Activated CD8-positive, alpha-beta memory T cell treated with anti-CD3 and anti-CD28 coated beads for 36 hours (primary cell): ENCODE data around the gene DDX51. TPM values are rescaled to one million over a fixed set of nuclear protein-coding genes. Genes with fewer than 3 reads are reported as not detected.
"Not testable (repeated sequence)": the region's sequence is repeated elsewhere in the genome, so short reads cannot be mapped to it uniquely, and the experiment has no call there.

Experiments
- CTCF ChIA-PET: fragments of 350-600 bp; sonication (Branson Sonifier 250); formaldehyde crosslinking; loops from one replicate; lab custom pipeline; 2021; ENCODE audit warnings: antibody characterized with exemption; lab: Charles Lee
- POLR2A ChIA-PET: fragments of 350-600 bp; sonication (Branson Sonifier 250); formaldehyde crosslinking; loops from one replicate; lab custom pipeline; 2021; ENCODE audit warnings: antibody characterized with exemption; lab: Charles Lee
- total RNA-seq, 2 experiments: library from RNA; stranded (reverse); gene quantifications; one replicate each; pipeline ENCODE4 v1.2.3, GENCODE V29; 2021

The DDX51 gene
- total RNA-seq, 2 experiments from 2014 or later: 35.9 to 39.2 TPM

GRCh38 chr12:132134653-132135183 is 9.4 kb downstream of the DDX51 start:
- CTCF ChIA-PET, POLR2A ChIA-PET: not testable (repeated sequence)

GRCh38 chr12:132133952-132134652 is 10.0 kb downstream of the DDX51 start:
- CTCF ChIA-PET: no interaction called here
- POLR2A ChIA-PET: no interaction called here

- ChIA-PET POLR2A (no interaction called here), CTCF (no interaction called here)
Observed at GRCh38 chr12:132132609-132133430, 11.3 kb downstream of the DDX51 start.

GRCh38 chr12:132131952-132132351 is 12.2 kb downstream of the DDX51 start:
- CTCF ChIA-PET: no interaction called here
- POLR2A ChIA-PET: no interaction called here

- ChIA-PET CTCF (no interaction called here), POLR2A (no interaction called here)
Observed at GRCh38 chr12:132131229-132131628, 12.9 kb downstream of the DDX51 start.

GRCh38 chr12:132130690-132131089 is 13.4 kb downstream of the DDX51 start:
- POLR2A ChIA-PET: no interaction called here
- CTCF ChIA-PET: no interaction called here

- CTCF ChIA-PET: interaction anchor here (1.4 kb wide), 1 partner anchor 8 kb away, joined by 3 read pairs; no protein-coding TSS in a partner anchor
- POLR2A ChIA-PET: no interaction called here
Observed at GRCh38 chr12:132129007-132129406, 15.1 kb downstream of the DDX51 start.

GRCh38 chr12:132127041-132127440 is 17.1 kb downstream of the DDX51 start:
- ChIA-PET POLR2A (no interaction called here), CTCF (interaction anchor here (1.2 kb wide), 1 partner anchor 13 kb away, joined by 3 read pairs; no protein-coding TSS in a partner anchor)

GRCh38 chr12:132125736-132126135 is 18.4 kb downstream of the DDX51 start:
- CTCF ChIA-PET: no interaction called here
- POLR2A ChIA-PET: no interaction called here

GRCh38 chr12:132124766-132125425 is 19.2 kb downstream of the DDX51 start:
- POLR2A ChIA-PET: no interaction called here

GRCh38 chr12:132123970-132124765 is 20.0 kb downstream of the DDX51 start:
- ChIA-PET POLR2A (no interaction called here), CTCF (no interaction called here)

More at GRCh38 chr12:132124766-132125425, 19.2 kb downstream of the DDX51 start:
- CTCF ChIA-PET: no interaction called here

GRCh38 chr12:132121283-132121682 is 22.8 kb downstream of the DDX51 start:
- POLR2A ChIA-PET: no interaction called here
- CTCF ChIA-PET: no interaction called here

GRCh38 chr12:132118876-132119275 is 25.2 kb downstream of the DDX51 start:
- ChIA-PET POLR2A (no interaction called here), CTCF (no interaction called here)

GRCh38 chr12:132117558-132117875 is 26.6 kb downstream of the DDX51 start:
- POLR2A ChIA-PET: no interaction called here
- CTCF ChIA-PET: no interaction called here

GRCh38 chr12:132116709-132117557 is 27.2 kb downstream of the DDX51 start:
- POLR2A ChIA-PET: no interaction called here
- CTCF ChIA-PET: no interaction called here

- CTCF ChIA-PET: no interaction called here
- POLR2A ChIA-PET: no interaction called here
Observed at GRCh38 chr12:132115500-132115899, 28.6 kb downstream of the DDX51 start.

- ChIA-PET POLR2A (no interaction called here), CTCF (no interaction called here)
Observed at GRCh38 chr12:132114667-132115066, 29.5 kb downstream of the DDX51 start.

GRCh38 chr12:132111654-132112304 is 32.3 kb downstream of the DDX51 start:
- POLR2A ChIA-PET: no interaction called here
- CTCF ChIA-PET: no interaction called here
